HG02981 (cell line): ENCODE data around the gene TLX2.

Experiments
- ATAC-seq: cut with Tn5 transposase; IDR thresholded peaks from one replicate; pipeline ENCODE4 v1.9.1; 2021; ENCODE audit warnings: mild to moderate bottlenecking, moderate library complexity; ENCODE audit not compliant: unreplicated experiment

The TLX2 gene

DNA sequence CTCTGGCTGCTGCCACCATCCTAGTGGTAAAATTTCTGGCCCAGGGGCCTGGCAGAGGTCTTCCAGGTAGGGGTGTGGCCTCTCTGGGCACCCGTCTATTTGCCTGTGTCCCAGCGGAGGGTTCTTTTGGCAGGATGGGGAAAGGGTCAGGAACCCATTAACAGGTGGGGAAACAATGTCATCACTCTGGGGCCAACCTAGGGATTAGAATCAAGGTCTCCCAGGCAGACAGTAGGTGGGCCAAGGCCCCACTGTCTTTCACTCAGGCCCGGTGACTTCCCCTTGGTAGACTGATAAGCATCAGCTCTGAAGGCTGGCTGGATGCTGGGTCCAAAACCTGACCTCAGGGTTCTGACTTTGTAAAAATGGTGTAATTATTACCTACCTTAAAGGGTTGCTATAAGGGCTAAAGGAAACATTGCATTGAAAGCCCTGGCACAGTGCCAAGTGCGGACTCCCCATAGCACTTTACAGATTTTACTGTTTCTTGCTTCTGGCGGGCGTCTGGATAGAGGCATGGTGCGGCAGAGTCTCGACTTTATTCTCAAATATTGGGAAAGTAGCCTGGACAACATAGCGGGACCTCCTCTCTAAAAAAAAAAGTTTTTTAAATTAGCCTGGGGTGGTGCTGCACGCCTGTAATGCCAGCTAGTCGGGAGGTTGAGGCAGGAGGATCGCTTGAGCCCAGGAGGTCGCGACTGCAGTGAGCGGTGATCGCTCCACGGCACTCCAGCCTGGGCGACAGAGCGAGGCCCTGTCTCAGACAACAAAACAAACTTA is 17.1 kb upstream of the TLX2 start:
- ATAC-seq = no peak

GRCh38 chr2:74497777-74498499 is 16.3 kb upstream of the TLX2 start:
- ATAC-seq = no peak

GRCh38 chr2:74498500-74499266 is 15.6 kb upstream of the TLX2 start:
- no peak for ATAC-seq

GRCh38 chr2:74499267-74499939 is 14.8 kb upstream of the TLX2 start, which contains the start of gene LBX2:
Gene LBX2, minus strand, starts transcription at chr2:74499603. Its CDS starts 66 bp downstream, at chr2:74499537.
- ATAC-seq = no peak

DNA sequence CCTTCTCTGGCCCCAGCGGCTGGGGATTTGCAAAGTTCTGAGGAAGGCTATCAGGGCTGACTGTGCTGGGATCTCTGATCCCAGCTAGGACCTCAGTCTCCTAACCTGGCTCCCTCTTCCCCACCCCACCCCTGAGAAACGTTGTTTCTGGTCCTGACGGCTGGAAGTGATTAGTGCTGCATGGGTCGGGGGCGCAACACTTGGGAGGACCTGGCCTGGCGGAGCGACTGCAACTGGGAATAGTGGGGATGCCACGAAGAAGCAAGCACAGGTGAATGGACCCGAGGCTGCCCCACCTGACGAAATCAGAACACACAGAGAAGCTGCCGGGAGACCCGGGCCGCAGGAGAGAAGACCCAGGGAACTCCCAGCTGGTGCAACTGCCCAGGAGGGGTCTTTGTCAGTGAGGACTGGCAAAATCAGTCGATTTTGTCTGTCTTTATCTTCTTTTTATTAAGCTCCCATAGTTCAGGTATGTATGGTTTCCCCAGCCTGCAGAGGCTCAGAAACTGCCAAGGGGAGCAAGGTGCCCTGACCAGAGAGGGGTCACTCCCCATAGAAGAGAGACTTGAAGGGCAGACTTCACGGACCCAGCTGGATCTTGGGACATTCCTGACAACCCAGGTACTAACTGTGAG is 14.2 kb upstream of the TLX2 start:
- ATAC-seq = no peak

DNA sequence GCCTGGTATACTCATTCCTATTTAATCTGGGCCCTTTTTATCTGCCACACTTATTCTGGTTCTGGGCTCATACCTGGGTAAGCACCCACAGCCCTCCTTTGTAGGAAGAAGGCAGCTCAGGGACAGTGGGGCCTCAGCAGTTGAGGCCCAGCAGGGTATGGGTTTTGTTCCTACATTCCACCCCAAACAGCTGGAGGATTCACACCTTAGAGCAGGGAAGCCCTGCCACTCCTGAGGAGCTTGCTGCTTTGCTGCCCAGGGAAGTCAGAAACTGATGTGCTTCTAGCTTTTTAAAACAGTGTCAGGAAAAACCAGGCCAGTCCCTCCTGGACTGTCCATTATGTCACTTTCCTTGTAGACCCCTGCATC is 13.7 kb upstream of the TLX2 start:
- no peak for ATAC-seq

GRCh38 chr2:74501335-74502071 is 12.7 kb upstream of the TLX2 start:
- ATAC-seq = no peak

GRCh38 chr2:74502147-74502719 is 12.0 kb upstream of the TLX2 start:
- ATAC-seq = no peak

DNA sequence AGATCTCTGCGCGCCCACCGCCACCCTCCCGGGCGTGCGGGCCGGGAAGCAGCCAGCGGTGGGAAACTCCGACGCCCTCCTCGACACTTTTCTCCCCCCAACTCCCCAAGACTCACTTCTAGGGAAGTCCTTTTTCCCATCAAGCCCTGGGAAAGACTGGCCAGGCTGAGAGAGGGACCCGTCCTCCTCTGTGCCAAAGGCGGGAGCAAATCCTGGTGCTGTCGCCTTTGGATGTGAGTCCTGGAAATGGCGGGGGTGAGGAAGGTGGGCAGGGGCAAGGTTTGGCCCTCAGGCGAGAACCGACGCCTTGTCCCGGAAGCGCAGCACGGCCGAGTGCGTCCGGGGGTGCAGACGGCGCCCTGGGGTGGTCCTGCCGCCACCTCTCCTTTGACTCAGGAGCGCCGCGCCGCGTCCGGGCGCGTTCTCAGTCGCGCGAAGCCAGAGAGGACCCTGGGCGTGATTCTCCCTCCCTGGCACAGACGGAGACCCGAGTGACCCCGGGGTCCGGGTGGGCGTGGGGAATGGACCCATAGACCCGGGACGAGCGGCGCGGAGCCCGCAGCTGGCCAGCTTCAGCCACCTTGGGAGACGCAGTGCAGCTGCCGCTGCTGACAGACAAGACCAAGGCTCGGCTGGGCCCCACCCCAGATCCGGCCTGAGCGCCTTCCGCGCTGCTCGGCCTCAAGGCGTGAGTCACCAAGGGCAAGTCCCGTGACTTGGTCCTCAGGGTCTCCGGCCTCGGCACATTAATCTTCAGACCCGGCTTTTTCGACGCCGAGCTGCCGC is 11.3 kb upstream of the TLX2 start:
- peak; percentile 35 for ATAC-seq

DNA sequence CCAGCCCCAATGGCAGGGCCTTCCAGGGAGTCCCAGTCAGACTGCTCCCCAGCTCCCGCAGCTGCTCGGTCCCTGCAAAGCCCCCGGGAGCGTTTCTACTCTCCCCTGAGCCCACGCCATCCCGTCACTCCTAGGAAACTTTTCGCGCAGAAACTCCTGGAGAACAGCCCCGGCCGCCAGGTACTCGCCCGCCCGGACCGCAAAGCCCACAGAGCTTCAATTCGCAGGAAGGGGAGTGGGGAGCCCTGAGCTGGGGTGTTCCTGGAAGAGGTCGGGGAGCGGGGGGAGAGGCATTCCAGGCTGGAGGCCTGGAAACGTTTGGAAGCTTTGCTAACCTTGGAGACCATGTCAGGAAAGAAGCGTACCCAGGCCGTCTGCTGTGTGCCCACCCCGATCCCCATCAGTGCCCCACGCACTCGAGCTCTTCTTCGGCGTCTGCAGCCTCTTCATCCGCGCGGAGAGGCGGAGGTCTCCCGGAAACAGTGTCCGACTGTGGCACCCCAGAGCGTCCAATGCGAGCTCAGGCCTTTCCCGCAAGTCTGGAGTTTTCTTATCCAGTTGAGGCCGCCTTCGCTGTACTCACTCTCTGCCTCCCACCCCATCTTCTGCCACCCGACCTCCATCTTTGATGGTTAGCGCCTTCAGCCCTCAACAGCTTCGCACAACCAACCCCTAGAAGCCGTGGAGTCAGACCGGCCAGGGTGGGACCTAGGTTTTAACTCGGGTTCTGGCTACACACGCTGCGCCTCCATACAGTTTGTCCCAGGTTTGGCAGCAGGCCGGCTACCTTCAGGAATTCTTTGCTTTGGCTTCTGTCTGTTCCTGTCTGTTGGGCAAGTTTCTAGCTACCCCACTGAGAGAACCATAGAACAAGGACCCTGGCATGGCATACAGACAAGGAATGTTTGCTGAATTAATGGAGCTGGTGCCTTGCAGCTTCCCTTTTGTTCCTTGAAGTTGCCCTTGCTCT is 10.5 kb upstream of the TLX2 start:
- no peak for ATAC-seq

GRCh38 chr2:74504591-74504990 is 9.7 kb upstream of the TLX2 start:
- no peak for ATAC-seq

DNA sequence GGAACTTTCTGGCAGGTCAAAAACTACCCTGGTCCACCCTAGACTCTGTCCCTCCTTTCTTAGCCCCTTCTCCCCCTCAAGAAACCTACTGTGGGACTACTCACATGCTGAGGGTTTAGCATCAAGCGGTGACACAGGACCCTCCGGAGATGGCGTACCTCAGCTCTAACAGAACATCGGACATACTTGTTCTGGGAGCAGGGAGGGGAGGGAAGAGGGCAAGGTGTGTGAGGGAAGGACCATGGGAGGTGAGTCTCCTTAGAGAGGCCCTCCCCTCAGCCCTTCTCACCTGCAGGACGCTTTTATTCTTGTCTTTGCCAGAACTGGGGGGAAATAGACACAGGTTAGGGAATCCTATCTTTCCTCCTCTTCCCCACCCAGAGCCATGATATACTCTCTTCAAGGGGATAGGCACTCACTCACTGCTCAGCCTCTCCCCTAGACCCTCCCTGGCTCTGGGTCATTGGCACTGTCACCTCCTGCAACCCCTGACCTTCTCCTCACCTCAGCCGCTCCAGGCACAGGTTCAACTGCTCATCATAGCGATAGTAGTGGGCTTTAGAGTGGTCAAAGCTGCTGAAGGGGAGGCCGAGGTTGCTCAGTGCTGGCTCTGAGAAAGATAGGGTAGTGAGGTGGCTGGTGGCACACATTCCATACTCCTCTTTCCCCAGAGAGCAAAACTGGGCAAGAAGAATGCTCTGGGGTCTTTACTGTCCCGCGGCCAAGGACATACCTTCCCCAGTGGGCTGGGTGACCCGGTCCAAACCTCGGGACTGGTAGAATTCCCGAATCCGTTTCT is 8.6 kb upstream of the TLX2 start:
- ATAC-seq = no peak

DNA sequence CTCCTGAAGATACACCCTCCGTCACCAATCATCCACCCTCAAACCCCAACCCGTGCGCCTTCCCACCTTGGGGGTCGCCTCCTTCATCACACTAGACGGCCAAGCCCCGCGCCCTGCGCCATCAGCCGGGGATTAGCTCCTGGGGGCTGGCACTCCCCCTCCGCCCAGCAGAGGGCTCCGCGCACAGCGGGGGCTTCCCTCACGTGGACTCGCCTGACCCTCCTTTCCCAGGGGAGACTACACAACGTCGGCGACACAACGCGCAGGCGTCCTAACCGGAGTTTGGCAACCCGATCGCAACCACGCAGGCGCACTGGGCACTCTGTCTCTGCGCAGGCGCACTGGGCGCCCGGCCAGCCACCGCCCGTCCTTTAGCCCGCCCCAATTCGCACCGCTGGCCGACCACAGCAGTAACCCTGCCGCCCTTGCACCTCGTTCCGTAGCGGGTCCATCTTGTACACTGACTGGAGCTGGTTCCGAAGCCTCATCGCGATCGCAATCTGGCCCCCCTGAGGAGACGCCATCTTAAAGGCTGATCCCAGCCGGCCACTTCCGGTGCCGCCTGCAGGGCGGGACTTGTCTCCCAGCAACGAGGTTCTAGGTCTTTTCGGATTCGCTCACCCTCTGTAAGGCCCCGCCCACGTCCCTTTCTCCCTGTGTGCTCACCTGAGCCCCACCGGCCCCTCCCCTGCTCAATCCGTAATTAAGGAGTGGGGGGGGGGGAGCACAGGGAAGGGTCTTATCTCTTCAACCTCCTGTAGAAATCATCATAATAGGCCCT is 6.9 kb upstream of the TLX2 start, which contains the start of gene PCGF1:
TSS of gene PCGF1 (minus strand) at position 551 of the 781 bp plus-strand sequence. CDS start at position 524, 27 bp downstream.
- ATAC-seq = peak; percentile 84

GRCh38 chr2:74507926-74508520 is 6.2 kb upstream of the TLX2 start:
- no peak for ATAC-seq

DNA sequence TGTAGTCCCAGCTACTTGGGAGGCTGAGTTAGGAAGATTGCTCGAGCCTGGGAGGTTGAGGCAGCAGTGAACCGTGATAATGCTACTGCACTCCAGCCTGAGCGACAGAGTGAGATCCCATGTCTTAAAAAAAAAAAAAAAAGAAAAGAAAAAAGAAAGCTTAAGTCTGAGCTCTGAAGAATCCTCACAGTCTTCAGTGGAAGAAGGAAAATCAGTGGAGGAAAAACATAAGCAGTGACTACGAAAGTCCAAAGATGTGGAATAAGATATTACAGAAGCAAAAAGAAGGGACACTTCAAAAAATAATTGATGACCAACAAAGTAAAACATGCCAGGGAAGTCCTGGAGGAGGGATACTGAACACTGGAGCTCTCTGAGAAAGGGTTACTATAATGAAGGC is 4.0 kb upstream of the TLX2 start:
- ATAC-seq = no peak
